RPMI8226 (cell line): Measurements from ENCODE around the gene SCYGR3.
"Not testable (repeated sequence)": the region's sequence is repeated elsewhere in the genome, so short reads cannot be mapped to it uniquely, and the experiment has no call there.

Experiments used
- DNase-seq: peaks from one replicate; pipeline ENCODE4 v3.0.0-alpha.2; 2015

The SCYGR3 gene

DNA sequence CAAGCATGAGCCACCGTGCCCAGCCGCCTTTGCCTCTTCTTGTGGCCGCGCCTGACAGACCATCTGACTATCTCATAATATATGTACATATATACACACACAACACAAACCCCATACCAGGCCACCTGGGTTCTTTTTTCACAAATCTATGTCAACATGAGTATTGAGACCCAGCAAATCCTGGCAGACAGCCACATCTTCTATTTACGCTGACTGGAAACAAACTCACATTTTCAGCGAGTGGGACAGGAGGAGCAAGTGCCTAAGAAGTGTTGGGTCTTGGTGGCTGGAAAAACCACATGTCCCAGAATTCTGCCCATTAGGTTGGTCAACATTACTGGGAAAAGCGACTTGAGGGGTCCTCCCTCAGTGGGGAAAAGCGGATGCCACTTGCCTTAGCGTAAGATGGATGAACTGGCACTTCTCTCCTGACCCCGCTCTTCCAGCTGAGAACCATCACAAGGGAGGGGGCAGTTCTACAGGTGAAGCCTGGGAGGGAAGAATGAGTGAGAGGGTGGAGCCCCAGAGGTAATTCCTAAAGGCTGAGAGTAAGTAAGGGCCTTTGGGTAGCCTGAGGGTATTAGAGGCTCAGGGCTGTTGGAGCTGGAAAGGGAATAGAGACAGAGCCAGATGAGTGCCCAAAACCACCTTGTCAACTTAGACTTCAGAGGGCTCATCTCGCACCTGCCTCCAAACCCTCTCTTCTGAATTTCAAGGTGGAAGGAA is 1.9 kb downstream of the SCYGR3 start:
- peak; percentile 68 for DNase-seq

DNA sequence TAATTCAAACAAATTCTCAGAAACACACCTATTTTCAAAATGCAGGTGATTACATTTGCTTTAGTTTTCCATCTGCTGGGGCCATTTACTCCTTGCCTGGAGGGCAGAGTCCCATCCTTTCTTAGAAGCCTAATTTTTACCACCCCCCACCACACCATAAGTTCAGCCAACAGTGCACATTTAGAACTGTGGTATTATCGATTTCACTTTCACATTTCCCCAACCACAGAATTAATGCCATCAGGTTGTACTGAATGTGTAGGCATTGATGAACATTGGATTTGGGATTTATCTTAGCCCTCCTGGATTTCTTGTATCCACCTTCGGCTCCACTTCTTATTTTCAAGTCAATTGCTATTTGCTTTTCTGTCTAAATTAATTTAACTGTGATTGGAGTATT is 4.5 kb downstream of the SCYGR3 start:
- DNase-seq: no peak

DNA sequence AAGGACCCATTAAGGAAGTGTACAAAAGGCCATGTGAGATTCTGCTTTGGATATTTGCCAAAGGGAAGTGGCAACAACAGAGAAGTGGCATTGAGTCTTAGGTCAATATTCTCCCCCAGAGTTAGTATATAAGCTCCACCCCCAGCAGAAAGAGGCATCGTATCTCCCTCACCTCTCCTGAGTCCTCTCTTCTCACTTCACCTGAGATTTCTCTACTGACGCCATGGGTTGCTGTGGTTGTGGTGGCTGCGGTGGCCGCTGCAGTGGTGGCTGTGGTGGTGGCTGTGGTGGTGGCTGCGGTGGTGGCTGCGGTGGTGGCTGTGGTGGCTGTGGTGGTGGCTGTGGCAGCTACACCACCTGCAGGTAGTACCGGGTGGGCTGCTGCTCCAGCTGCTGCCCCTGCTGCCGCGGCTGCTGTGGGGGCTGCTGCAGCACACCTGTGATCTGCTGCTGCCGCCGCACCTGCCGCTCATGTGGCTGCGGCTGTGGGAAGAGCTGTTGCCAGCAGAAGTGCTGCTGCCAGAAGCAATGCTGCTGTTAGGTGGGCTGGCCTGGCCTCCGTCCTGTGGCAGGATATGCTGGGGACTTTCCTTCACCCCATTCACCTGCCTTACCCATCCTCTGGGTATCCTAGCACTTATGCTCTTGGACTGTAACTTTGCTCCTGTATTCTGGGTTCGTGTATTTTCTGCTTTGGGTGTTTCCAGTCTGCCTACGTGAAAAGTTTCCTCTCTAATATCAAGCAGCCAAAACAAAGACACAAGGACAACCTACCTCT is 5.9 kb downstream of the SCYGR3 start:
- DNase-seq: peak; percentile 65

DNA sequence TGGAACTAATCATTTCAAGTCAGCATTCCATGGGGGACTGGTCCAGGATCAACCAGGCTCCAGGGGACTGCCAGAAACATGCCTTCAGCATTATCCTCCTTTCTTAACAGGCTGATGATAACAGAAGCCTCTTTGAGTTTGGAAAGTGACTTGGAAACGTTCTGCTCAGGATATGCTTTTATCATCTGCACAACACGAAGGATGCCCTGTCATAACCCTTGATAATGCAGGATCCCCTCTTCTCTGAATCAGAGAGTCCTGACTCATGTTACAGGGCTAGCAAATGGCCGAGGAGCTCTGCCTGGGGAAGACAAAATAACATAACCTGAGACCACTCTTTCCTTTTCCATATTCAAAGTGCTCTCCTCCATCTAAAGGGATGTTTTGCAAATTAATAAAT is 6.7 kb downstream of the SCYGR3 start:
- no peak for DNase-seq

DNA sequence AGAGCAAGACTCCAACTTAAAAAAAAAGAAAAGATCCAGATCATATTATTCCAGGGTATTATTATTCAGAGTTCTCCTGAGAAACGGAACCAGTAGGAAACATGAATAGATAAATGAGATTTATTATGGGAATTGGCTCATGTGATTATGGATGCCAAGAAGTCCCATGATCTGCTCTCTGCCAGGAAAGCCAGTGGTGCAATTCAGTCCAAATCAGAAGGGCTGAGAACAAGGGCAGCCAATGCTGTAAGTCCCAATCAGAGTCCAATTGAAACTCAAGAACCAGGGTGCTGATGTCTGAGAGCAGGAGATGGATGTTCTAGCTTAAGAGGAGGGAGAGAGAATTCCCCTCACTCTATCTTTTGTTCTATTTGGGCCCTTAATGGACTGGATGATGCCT is 8.2 kb downstream of the SCYGR3 start:
- DNase-seq: no peak

DNA sequence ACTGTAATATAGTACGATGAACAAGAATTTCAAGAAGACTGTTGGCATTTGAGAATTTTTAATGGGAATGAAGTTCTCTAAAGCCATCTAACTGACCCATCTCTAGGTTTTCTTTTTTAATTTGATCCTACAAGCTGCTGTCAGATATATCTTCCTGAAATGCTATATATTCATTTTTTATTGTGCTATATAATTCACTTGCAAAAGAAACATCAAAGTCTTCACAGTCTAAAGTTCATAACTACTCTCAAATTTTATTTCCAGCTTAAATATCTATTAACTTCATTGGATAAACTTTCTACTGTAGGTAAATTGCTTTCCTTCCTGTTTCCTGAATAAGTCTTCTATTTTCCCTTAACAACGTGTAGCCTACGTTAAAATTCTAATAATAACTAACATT is 12.3 kb downstream of the SCYGR3 start:
- DNase-seq: no peak

DNA sequence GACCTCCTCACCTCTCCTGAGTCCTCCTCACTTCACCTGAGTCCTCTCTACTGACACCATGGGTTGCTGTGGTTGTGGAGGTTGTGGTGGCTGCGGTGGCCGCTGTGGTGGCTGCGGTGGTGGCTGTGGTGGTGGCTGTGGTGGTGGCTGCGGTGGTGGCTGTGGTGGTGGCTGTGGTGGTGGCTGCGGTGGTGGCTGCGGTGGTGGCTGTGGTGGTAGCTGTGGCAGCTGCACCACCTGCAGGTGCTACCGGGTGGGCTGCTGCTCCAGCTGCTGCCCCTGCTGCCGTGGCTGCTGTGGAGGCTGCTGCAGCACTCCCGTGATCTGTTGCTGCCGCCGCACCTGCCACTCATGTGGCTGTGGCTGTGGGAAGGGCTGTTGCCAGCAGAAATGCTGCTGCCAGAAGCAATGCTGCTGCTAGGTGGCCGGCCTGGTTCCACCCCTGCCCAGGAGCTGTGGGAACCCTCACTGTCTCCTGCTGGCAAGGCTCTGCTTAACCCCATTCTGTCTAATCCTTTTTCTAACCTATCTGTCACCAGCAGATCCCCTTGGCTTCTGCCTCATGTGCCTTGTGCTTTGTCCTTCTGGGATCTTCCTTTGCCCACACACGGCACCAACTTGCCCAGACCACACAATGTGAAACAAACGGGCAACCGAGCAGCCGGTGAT is 15.7 kb downstream of the SCYGR3 start, which contains the start of gene SCYGR2:
Gene SCYGR2, plus strand, starts transcription at position 59 of the 669 bp plus-strand sequence. Its CDS starts 0 bp downstream, at position 59.
- DNase-seq: not testable (repeated sequence)

DNA sequence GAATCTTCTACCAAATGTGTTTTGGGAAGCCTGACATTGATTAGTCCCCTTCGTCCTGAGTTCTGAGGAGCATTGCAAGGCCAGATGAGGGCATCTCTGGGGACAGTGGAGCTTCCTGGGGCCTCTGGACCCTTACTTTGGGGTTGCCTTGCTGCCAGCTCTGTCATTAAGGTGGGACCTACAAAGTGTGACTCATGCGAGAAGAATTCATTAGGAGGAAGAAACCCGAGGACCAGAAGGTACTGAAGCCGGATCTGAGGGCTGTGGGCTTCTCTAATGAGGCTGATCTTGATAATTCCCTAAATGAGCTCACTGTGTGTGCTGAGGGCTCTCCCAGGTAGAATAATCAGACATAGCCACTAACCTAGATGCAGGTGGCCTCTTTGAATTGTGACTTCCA is 16.6 kb downstream of the SCYGR3 start:
- DNase-seq: no peak

DNA sequence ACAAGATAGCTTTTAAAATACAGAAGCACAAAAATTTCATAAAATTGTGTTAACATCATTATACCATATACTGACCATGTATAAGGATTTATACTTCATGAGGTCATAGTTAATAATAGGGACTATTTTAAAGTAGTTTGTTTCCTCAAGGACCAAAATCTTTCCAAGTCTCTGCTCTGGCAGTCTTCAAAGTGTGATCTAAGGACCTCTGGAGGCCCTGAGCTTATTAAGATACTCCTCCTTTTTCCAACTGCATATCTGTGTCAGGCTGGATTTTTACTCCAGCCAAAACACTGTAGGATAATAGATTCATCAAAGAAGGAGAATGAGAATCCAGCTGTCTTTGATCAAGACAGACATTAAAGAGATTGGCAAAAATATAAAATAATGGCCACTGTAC is 17.6 kb downstream of the SCYGR3 start:
- no peak for DNase-seq

DNA sequence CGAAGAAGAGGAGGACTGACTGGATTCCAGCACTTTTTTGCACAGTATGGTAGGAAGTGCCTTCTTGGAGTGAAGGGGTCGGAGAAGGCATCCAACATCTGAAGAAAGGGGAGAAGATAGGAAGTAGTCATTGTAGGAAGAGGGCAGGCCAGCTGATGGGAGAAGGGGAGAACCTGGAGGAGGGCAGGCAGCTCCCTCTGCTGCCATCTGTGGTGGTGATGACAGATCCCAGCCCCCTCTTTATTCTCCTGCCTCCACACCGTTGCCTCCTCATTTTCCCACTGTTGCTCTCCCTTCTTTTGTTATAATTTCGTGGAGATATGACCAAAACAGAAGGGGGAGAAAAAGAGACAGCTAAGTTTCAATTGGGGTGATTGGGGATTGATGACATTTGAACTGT is 18.8 kb downstream of the SCYGR3 start:
- DNase-seq: no peak

DNA sequence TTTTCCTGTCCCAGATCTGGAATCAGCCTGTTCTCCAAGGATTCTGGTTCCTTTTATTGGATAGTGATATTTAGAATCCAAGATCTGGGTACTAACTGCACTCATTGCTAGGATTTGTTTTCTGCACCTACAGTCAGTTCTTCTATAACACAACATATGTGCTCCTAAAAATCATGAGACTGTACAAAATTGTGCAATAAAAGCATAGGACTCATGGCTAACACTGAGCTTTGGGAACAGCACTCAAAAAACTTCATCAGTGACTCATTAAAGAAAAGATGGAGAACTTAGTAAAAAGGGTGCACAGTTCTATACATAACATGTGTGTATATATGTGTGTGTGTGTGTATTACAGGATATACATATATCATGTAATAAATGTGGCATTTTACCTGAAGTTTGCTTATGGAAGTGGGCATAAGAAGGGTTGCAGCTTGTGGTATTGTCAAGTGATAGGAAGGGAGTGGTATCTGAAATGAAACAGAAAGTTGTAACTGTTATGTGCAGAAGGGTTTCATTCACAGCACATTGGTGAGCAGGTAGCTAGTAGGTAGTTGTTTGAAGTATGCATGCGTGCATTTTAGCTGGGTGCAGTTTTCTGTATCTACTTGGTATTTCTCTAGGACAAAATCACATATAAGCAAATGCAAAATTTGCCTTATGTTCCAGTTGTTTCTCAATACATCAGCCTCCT is 21.8 kb downstream of the SCYGR3 start:
- no peak for DNase-seq

DNA sequence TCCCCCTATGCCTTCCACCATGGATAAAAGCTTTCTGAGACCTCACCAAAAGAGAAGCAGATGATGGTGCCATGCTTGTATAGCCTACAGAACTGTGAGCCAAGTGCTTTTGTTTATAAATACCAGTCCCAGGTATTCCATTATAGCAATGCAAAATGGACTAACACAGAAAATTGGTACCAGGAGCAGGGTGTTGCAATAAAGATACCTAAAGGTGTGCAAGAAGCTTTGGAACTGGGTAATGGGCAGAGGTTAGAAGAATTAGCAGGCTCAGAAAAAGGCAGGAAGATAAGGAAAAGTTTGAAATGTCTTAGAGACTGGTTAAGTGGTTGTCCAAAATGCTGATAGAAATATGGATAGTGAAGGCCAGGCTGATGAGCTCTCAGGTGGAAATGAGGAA is 32.3 kb downstream of the SCYGR3 start:
- no peak for DNase-seq

DNA sequence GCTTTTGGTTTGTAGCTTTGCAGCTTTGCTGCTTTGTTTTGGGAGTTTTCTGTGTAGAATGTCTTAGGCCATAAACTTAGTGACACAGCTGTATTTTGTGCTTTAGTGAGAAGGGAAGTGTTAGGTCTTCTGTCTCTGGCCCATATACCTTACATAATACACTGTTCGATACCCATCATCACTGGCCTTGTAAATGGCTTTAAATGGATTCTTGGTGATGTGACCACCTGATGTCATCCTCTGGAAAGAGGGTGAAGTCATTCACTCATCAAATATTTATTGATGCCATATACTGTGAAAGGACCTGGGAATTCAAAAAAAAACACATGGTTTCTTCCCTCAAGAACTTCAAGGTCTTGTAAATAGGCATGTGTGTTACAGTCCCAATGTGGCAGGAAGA is 34.8 kb downstream of the SCYGR3 start:
- DNase-seq: no peak

DNA sequence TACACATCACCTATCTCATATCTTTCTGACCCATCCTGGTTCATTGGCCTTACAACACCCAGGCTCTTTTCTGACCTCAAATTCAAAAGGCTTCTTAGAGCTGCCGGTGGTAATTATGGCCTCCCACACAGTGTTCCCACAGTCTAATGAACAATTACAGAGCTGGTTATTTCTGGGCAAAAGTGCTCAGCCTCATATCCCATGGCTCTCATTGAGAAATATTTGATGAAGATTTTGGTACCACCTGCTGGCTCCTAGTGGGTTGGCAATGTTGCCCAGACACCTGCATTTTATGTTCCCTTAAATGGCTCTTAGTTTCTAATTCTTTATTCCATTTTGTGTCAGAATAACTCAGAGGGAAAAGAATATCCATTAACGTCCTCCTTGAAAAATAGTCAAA is 36.0 kb downstream of the SCYGR3 start:
- DNase-seq: no peak

DNA sequence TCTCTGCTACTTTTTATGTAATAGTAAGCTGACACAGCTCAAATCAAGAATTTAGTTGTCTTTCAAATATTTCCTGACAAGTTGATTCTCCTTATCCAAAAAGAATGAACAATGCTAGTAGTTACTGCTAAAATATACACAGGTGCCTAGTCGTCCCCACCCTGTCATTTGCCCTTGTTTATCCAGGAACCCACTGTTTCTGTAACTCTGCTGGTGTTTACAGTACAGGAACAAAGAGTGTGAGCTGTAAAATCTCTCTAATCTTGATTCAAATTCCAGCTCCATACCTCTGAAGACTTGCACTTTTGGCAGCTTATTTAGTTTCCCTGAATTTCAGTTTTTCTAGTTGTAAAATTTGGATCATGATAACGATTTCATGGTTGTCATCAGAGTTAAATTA is 37.1 kb downstream of the SCYGR3 start:
- no peak for DNase-seq

DNA sequence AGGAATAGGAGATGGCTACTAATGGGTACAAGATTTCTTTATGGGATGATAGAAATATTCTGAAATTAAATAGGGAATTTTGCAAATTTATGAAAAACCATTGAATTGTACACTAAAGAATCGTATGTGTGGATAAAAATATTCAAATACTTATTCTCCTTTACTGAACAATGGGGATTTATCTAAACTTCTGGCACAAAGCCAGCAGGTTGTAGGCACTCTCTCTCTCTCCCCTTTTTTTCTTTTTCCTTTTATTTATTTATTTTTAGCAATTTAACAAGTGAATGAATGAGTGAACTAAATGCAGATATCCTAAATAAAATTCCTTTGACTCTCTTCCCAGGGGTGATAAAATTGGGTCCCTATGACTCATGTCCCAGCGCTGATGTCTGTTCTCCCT is 37.8 kb downstream of the SCYGR3 start:
- DNase-seq: no peak

DNA sequence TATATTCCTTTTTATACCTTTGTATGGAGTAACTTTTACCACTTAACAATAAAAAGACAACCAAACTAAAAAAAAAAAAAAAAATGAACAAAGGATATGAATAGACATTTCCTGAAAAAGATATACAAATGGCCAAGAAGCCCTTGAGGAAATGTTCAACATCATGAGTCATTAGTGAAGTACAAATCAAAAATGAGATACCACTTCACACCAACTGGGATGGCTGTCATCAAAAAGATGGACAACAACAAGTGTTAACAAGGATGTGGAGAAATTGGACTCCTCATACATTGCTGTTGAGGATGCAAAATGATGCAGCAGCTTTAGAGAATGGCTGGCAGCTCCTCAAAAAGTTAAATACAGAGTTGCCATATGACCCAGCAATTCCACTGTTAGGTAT is 38.5 kb downstream of the SCYGR3 start:
- no peak for DNase-seq

DNA sequence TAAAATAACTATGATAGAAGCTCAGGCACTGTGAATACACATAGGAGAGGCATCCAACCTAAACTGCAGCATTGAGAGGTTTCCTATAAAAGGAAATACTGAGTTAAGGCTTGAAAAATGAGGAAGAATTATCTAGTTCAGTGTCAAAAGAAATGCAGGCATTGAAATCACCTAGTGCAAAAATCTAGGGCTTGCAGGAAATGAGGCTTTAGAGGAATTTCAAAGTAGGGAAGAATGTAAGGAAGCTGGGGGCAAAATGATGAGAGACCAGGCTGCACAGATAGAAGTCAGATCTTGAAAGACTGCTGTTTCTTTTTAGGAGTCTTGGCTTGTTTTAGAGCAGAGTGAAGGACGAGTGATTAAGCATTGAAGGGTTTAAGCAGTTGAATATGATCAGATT is 44.0 kb downstream of the SCYGR3 start:
- no peak for DNase-seq

DNA sequence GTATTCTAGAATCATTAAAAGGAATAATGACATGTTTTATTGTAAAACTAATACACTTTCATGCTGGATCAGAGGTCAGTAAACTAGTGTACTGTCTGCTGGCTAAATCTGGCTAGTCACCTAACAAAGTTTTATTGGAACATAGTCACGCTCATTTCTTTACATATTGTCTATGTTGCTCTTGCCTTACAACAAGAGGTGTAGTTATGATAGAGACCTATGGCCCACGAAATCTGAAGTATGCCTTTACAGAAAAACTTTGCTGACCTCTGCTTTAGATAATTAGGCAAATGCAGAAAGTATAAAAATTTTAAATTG is 45.8 kb downstream of the SCYGR3 start:
- no peak for DNase-seq

DNA sequence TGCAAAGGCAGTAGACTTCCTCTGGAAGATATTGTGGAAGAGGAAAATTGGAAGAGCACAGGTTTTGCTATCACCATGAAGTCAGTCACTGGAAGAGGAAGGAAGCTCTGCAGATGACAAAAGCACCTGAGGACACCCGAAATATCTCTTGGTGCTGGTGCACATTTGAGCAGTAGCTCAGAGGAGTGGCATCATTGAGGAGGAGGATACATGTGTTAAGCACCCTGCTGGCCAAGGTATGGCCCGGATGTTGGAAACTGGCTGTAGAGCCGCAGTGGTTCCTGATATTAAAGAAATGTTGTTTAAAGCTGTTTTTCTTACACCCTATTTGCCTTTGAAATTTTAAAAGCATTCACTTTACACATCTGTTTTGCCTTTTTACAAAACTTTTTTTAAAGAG is 48.6 kb downstream of the SCYGR3 start:
- no peak for DNase-seq

DNA sequence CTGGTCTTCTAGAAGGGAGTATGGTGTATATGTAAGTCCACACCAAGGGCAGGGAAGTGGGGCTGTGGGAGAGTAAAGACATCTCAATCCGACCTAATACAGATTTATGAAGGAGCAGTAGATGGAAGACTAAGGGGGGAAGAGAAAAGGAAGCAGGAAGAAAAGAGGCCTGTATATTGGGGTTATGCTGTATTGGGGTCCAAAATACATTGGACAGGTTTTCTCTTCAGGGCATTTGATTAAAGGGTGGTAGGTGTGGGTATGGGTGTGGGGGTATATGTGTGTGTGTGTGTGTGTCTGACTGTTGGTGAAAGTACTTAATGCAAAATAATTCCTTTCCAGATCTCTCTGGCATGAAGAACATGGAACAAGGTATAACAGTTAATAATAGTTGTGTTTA is 49.6 kb downstream of the SCYGR3 start:
- DNase-seq: no peak
